GM12878 (cell line): ENCODE measurements around the gene SURF4. TPM values are rescaled to one million over a fixed set of nuclear protein-coding genes. Genes with fewer than 3 reads are reported as not detected.

Experiments used
- ATAC-seq: fragments of 200-7000 bp; cut with Tn5 transposase; 3 replicates; pipeline ENCODE4 v1.9.1; 2020; ENCODE audit warnings: mild to moderate bottlenecking, moderate library complexity
- BruUV-seq: library from RNA; stranded (reverse); fragments of 400-500 nt; replicated peaks from 2 replicates; lab custom pipeline; 2021; lab: Mats Ljungman, UMichigan
- CTCF ChIA-PET: fragments of 300-600 bp; sonication (Branson Sonifier 250); formaldehyde crosslinking; extraction: SDS; loops from one replicate; lab custom pipeline; 2021; ENCODE audit warnings: inconsistent platforms; lab: Yijun Ruan, JAX
- POLR2A ChIA-PET: fragments of 350-600 bp; formaldehyde crosslinking; extraction: SDS; loops from one replicate; lab custom pipeline; 2021; ENCODE audit warnings: inconsistent platforms; lab: Charles Lee
- RAD21 ChIA-PET: fragments of 300-600 bp; sonication (Branson Sonifier 250); formaldehyde crosslinking; loops from one replicate; lab custom pipeline; 2023; ENCODE audit warnings: antibody characterized with exemption; ENCODE audit not compliant: unreplicated experiment; lab: Charles Lee
- SMC1A ChIA-PET: fragments of 300-600 bp; sonication (Branson Sonifier 250); formaldehyde crosslinking; loops from one replicate; lab custom pipeline; 2023; ENCODE audit not compliant: unreplicated experiment, uncharacterized antibody; lab: Charles Lee
- DNase-seq: peaks from one replicate; pipeline ENCODE4 v3.0.0-alpha.2; 2011; ENCODE audit warnings: low read depth, low spot score
- FAIRE-seq: peaks from 3 replicates; lab custom pipeline; 2011; peaks lifted over from hg19 to GRCh38; lab: Jason Lieb, UNC
- H2AFZ ChIP-seq: 2 replicates; pipeline ENCODE4 v1.6.0; 2011; ENCODE audit warnings: low read depth, low read length, control low read depth; ENCODE audit not compliant: control insufficient read depth
- H3K27ac ChIP-seq: 2 replicates; pipeline ENCODE4 v1.5.1; 2011; ENCODE audit warnings: control low read depth; ENCODE audit not compliant: control insufficient read depth, insufficient read depth
- H3K27me3 ChIP-seq, 2 experiments: replicated peaks in 1 of 2; 2 replicates each; pipeline versions ENCODE4 v1.6.0 to v1.6.1; 2011; ENCODE audit warnings: low read length in 1 of 2; ENCODE audit not compliant: control insufficient read depth in 2 of 2, insufficient read depth in 2 of 2
- H3K36me3 ChIP-seq, 2 experiments: 2 replicates each; pipeline ENCODE4 v1.5.1; 2011; ENCODE audit warnings: low read length in 1 of 2; ENCODE audit not compliant: control insufficient read depth in 2 of 2, insufficient read depth in 2 of 2
- H3K4me1 ChIP-seq: 2 replicates; pipeline ENCODE4 v1.6.1; 2011; ENCODE audit warnings: mild to moderate bottlenecking, low read length, moderate library complexity, mixed read lengths; ENCODE audit not compliant: control insufficient read depth, insufficient read depth
- H3K4me2 ChIP-seq: 2 replicates; pipeline ENCODE4 v1.6.0; 2011; ENCODE audit warnings: control low read depth; ENCODE audit not compliant: control insufficient read depth, insufficient read depth
- H3K4me3 ChIP-seq: fragments of 200-600 bp; sonication (generic); 2 replicates; pipeline ENCODE4 v1.5.1; 2016
- H3K79me2 ChIP-seq: 2 replicates; pipeline ENCODE4 v1.6.0; 2011; ENCODE audit warnings: low read length; ENCODE audit not compliant: control insufficient read depth, insufficient read depth
- H3K9ac ChIP-seq: 2 replicates; pipeline ENCODE4 v1.8.0; 2011; ENCODE audit warnings: low read length, control low read depth, mixed read lengths; ENCODE audit not compliant: control insufficient read depth, insufficient read depth
- H3K9me3 ChIP-seq: replicated peaks from 3 replicates; pipeline ENCODE4 v1.5.1; 2011; ENCODE audit warnings: mild to moderate bottlenecking, low read length; ENCODE audit not compliant: control insufficient read depth, insufficient read depth
- H4K20me1 ChIP-seq: 2 replicates; pipeline ENCODE4 v1.6.0; 2011; ENCODE audit not compliant: control insufficient read depth, insufficient read depth
- LARP7 ChIP-seq: fragments of 450-650 bp; IDR thresholded peaks from 2 replicates; pipeline ENCODE4 v1.6.1; 2017; ENCODE audit warnings: mild to moderate bottlenecking
- RBBP5 ChIP-seq: fragments of 200-600 bp; sonication (generic); conservative IDR thresholded peaks from 2 replicates; pipeline ENCODE4 v1.6.1; 2016
- WGBS: methylation state at CpG from one replicate; pipeline ENCODE4 v1.1.6; 2016; ENCODE audit warnings: low lambda C conversion rate; ENCODE audit not compliant: insufficient replicate concordance, insufficient coverage; ENCODE audit errors: missing lambda C conversion rate; 5-methylcytosine and 5-hydroxymethylcytosine counted together
- in situ Hi-C: fragments of 300-500 bp; cut with MboI; formaldehyde crosslinking; loops from 9 replicates; pipeline ENCODE4 v1.14.3; 2018; ENCODE audit warnings: mixed read lengths
- intact Hi-C: fragments of 100-400 bp; cut with micrococcal nuclease; formaldehyde crosslinking; loops from one replicate; pipeline ENCODE4 v1.14.2; 2022; ENCODE audit not compliant: unreplicated experiment
- polyA plus RNA-seq, 11 experiments: library from polyadenylated mRNA; depleted of rRNA in 4 of 11; unstranded in 6 of 11; stranded (reverse) in 5 of 11; fragments of >200 nt; fragmentation: Nextera tagmentation in 4 of 11; fragmentation: Illumina TruSeq in 1 of 11; extraction: Ambion mirVana in 4 of 11; extraction: Trizol in 1 of 11; gene quantifications; 1 replicate in 1 of 11; 2 replicates in 10 of 11; pipeline versions ENCODE4 v1.2.1 to v1.2.3, GENCODE V29; 2011 to 2016; ENCODE audit warnings: inconsistent platforms in 2 of 11, missing spikeins in 2 of 11, low read depth in 1 of 11
- total RNA-seq, 4 experiments: library from RNA; depleted of rRNA in 3 of 4; stranded (reverse); fragments of >200 nt in 3 of 4; fragmentation: Illumina TruSeq in 1 of 4; extraction: Trizol in 1 of 4; gene quantifications; 2 replicates each; pipeline versions ENCODE4 v1.2.1 to v1.2.3, GENCODE V29; 2013 to 2021
- TF ChIP-seq, protein P1 (sequence below): fragments of 450-650 bp; IDR thresholded peaks from 2 replicates; pipeline ENCODE4 v1.6.1; 2017; ENCODE audit warnings: mild to moderate bottlenecking, moderate library complexity

Gene SURF4
- total and polyA plus RNA-seq, 10 of the 15 experiments (the other 5 are each of a cell fraction or from before 2014, with no cell fraction given) = 6.4 to 134 (median 78.7) TPM

DNA sequence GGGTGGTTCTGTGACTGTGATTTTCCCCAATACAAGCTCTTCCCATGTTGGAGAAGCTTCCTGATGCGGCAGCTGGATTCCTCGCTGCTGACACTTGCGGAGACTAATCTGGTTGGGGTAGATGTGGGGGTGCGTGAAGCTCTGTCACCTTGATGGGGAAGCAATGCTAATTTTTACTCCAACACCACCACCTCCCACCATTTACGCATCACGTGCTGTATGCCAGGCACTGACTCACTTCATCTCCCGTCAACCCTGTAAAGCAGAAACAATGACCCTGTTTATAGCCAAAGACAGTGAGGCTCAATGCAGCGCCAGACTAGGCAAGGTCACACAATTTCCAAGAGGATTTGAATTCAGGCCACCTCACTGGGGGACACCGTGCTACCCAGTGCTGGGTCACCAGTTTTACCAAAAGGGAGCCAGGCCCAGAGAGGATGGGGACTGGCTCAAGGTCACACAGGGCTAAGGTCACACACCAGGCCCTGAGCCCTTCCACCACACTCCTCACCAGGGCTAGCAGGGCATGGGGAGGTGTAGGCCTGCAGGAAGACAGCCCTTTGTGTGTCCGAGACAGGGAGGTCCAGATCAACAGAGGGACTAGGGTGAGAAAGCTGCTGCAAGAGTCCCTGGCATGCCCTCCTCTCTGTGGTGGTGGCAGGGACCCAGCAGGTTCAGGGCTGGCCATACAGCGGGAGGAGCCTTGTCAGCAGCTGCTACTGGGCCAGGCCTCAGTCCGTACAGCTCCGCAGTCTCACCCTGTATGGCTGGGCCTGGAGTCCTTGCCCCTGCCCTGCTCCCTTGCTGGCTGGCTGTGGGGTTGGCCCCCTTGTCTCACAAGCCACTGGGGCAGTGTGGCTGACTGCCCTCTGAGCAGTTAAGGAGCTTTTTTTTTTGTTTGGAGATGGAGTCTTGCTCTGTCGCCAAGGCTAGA is 3.6 kb upstream of the SURF4 start:
- DNase-seq (no peak), ATAC-seq (no peak), FAIRE-seq (no peak)
- Histone ChIP-seq H3K36me3 (no peaks in the 10 kb centered on the region), H3K9me3 (no peaks in the 10 kb centered on the region; the same call in 2 of the 3 replicates), H3K4me2 (no peak overlapping the region), H3K4me1 (no peaks in the 10 kb centered on the region), H4K20me1 (no peaks in the 10 kb centered on the region), H3K9ac (no peak overlapping the region), H3K27me3 (no peaks in the 10 kb centered on the region), H3K4me3 (no peak overlapping the region), H3K79me2 (peaks cover 15% of the 10 kb centered on the region), H3K27ac (no peak overlapping the region), H2AFZ (no peak overlapping the region)
- intact Hi-C loops = loop anchor here (5.0 kb wide), 1 partner anchor 38 kb away; the partner anchor contains the start of gene REXO4
- SMC1A ChIA-PET = no interaction called here
- no TSS peak for BruUV-seq
- CTCF ChIA-PET = interaction anchor here (0.9 to 1.4 kb wide), 2 partner anchors 26 to 107 kb away, joined by 3 to 4 read pairs; no protein-coding TSS in a partner anchor
- in situ Hi-C loops = no loop called here
- RAD21 ChIA-PET = interaction anchor here (1.0 kb wide), 1 partner anchor 22 kb away, joined by 3 read pairs; no protein-coding TSS in a partner anchor
- POLR2A ChIA-PET = interaction anchor here (1.0 kb wide), 1 partner anchor 37 kb away, joined by 3 read pairs; no protein-coding TSS in a partner anchor
- WGBS = 77% methylated on average over 14 of the region's 14 CpGs
- TF ChIP-seq LARP7 (no peak), RBBP5 (no peak)
- TF ChIP-seq, protein P1, sequence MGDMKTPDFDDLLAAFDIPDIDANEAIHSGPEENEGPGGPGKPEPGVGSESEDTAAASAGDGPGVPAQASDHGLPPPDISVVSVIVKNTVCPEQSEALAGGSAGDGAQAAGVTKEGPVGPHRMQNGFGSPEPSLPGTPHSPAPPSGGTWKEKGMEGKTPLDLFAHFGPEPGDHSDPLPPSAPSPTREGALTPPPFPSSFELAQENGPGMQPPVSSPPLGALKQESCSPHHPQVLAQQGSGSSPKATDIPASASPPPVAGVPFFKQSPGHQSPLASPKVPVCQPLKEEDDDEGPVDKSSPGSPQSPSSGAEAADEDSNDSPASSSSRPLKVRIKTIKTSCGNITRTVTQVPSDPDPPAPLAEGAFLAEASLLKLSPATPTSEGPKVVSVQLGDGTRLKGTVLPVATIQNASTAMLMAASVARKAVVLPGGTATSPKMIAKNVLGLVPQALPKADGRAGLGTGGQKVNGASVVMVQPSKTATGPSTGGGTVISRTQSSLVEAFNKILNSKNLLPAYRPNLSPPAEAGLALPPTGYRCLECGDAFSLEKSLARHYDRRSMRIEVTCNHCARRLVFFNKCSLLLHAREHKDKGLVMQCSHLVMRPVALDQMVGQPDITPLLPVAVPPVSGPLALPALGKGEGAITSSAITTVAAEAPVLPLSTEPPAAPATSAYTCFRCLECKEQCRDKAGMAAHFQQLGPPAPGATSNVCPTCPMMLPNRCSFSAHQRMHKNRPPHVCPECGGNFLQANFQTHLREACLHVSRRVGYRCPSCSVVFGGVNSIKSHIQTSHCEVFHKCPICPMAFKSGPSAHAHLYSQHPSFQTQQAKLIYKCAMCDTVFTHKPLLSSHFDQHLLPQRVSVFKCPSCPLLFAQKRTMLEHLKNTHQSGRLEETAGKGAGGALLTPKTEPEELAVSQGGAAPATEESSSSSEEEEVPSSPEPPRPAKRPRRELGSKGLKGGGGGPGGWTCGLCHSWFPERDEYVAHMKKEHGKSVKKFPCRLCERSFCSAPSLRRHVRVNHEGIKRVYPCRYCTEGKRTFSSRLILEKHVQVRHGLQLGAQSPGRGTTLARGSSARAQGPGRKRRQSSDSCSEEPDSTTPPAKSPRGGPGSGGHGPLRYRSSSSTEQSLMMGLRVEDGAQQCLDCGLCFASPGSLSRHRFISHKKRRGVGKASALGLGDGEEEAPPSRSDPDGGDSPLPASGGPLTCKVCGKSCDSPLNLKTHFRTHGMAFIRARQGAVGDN = no peak
